ENCODE data around the gene SLC30A10. TPM values are rescaled to one million over a fixed set of nuclear protein-coding genes. Genes with fewer than 3 reads are reported as not detected.

The SLC30A10 gene
- total RNA-seq, 2 donors from 2014 or later = 0.09 TPM; not detected in 1

DNA sequence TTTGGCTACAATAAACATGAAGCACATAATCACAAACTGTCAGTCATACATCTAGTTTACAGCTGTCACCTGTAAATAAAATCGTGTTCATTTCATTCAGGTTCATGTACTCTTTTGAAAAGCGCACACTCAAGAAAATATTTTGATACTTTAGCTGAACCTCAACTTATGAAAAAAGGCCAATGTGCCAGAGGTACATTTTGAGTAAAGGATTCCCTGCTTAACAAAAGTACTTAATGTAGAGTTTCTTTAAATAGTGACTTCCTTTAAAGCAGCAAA, 37.7 kb upstream of the SLC30A10 start:
- 85 to 100% methylated on average over 1 to 2 of the region's 2 CpGs for WGBS, 2 experiments (ENCODE audit: insufficient coverage in 1 of 2, insufficient read length in 1 of 2)
- Histone ChIP-seq H3K9me3 (ENCODE audit: control insufficient read depth, low read length) (peaks cover 9% of the 10 kb centered on the region), H3K27ac (ENCODE audit: low read depth, low read length) (no peak overlapping the region), H3K27me3 (ENCODE audit: control insufficient read depth, insufficient read depth, low read length, poor library complexity, severe bottlenecking) (peaks cover 38% of the 10 kb centered on the region), H3K4me3 (ENCODE audit: low read length) (no peak overlapping the region), H3K36me3 (ENCODE audit: control insufficient read depth, insufficient read depth, low read length) (peaks cover 26% of the 10 kb centered on the region), H3K9ac (ENCODE audit: extremely low read depth, low read length, poor library complexity, severe bottlenecking) (no peak overlapping the region), H3K4me1 (ENCODE audit: control insufficient read depth, insufficient read depth, low read length) (peaks cover 2% of the 10 kb centered on the region)
- no peaks in the 10 kb centered on the region for H3K9me3 Mint-ChIP-seq
- H3K4me3 Mint-ChIP-seq = no peak overlapping the region
- H3K36me3 Mint-ChIP-seq (ENCODE audit: low read depth) = peaks cover 23% of the 10 kb centered on the region
- peaks cover 15% of the 10 kb centered on the region for H3K4me1 Mint-ChIP-seq
- TF ChIP-seq, protein P1, sequence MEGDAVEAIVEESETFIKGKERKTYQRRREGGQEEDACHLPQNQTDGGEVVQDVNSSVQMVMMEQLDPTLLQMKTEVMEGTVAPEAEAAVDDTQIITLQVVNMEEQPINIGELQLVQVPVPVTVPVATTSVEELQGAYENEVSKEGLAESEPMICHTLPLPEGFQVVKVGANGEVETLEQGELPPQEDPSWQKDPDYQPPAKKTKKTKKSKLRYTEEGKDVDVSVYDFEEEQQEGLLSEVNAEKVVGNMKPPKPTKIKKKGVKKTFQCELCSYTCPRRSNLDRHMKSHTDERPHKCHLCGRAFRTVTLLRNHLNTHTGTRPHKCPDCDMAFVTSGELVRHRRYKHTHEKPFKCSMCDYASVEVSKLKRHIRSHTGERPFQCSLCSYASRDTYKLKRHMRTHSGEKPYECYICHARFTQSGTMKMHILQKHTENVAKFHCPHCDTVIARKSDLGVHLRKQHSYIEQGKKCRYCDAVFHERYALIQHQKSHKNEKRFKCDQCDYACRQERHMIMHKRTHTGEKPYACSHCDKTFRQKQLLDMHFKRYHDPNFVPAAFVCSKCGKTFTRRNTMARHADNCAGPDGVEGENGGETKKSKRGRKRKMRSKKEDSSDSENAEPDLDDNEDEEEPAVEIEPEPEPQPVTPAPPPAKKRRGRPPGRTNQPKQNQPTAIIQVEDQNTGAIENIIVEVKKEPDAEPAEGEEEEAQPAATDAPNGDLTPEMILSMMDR (conservative IDR thresholded peaks at IDR 0.05) = no peak
- peaks cover 32% of the 10 kb centered on the region for H3K27me3 Mint-ChIP-seq (ENCODE audit: insufficient read depth)
- DNase-seq = no peak
- no peak overlapping the region for H3K27ac Mint-ChIP-seq

DNA sequence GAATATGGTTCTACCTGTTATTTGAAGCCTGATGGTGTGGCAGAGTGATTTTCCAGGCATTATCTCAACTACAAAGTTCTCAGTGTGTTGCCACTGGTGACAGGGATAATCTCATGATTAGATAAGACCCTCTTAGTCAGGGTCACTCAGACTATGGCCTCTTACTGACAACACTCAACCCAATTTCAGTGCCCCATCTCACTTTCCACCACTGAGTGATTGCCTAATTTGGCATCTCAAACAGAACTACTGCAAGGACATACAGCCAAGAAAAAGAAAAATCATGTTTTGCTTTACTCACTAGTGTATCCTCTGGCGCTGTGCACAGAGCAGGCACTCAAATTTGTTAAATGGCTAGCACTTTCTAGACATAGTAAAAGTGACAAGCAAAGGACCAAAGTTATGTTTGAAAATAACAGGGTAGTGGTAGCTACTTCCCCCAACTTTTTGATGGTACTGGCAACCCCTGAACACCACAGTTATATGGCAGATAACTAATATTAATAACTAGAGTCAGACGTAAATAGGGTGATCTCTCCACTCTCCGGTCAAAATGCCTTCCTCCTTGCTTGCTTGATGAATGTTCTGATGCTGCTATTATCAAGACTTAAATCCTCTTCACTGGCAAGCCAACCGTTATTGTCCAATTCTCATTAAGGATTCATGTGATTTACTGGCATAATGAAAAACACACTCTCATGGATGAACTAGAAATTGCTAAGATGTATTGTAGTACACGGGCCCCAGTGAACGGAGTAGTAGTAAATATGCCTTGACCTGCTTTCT, 37.1 kb upstream of the SLC30A10 start:
- WGBS, 2 experiments (ENCODE audit: insufficient coverage in 1 of 2, insufficient read length in 1 of 2) = 87 to 92% methylated on average over 4 to 6 of the region's 6 CpGs
- Mint-ChIP-seq H3K4me1 (peaks cover 15% of the 10 kb centered on the region), H3K9me3 (no peaks in the 10 kb centered on the region), H3K36me3 (ENCODE audit: low read depth) (peaks cover 23% of the 10 kb centered on the region), H3K27me3 (ENCODE audit: insufficient read depth) (peaks cover 32% of the 10 kb centered on the region), H3K27ac (no peak overlapping the region), H3K4me3 (no peak overlapping the region)
- Histone ChIP-seq H3K36me3 (ENCODE audit: control insufficient read depth, insufficient read depth, low read length) (peaks cover 26% of the 10 kb centered on the region), H3K9ac (ENCODE audit: extremely low read depth, low read length, poor library complexity, severe bottlenecking) (no peak overlapping the region), H3K27me3 (ENCODE audit: control insufficient read depth, insufficient read depth, low read length, poor library complexity, severe bottlenecking) (peaks cover 38% of the 10 kb centered on the region), H3K4me1 (ENCODE audit: control insufficient read depth, insufficient read depth, low read length) (peaks cover 2% of the 10 kb centered on the region), H3K27ac (ENCODE audit: low read depth, low read length) (no peak overlapping the region), H3K9me3 (ENCODE audit: control insufficient read depth, low read length) (peaks cover 9% of the 10 kb centered on the region), H3K4me3 (ENCODE audit: low read length) (no peak overlapping the region)
- TF ChIP-seq, protein P1 (conservative IDR thresholded peaks at IDR 0.05) = no peak
- no peak for DNase-seq

- DNase-seq = no peak
- TF ChIP-seq, protein P1 (conservative IDR thresholded peaks at IDR 0.05) = no peak
- Mint-ChIP-seq H3K27me3 (ENCODE audit: insufficient read depth) (peaks cover 37% of the 10 kb centered on the region), H3K9me3 (no peaks in the 10 kb centered on the region), H3K36me3 (ENCODE audit: low read depth) (peaks cover 10% of the 10 kb centered on the region), H3K4me1 (peaks cover 15% of the 10 kb centered on the region), H3K4me3 (no peak overlapping the region), H3K27ac (no peak overlapping the region)
- Histone ChIP-seq H3K4me3 (ENCODE audit: low read length) (no peak overlapping the region), H3K36me3 (ENCODE audit: control insufficient read depth, insufficient read depth, low read length) (peaks cover 9% of the 10 kb centered on the region), H3K9ac (ENCODE audit: extremely low read depth, low read length, poor library complexity, severe bottlenecking) (no peak overlapping the region), H3K9me3 (ENCODE audit: control insufficient read depth, low read length) (peaks cover 9% of the 10 kb centered on the region), H3K27ac (ENCODE audit: low read depth, low read length) (no peak overlapping the region), H3K27me3 (ENCODE audit: control insufficient read depth, insufficient read depth, low read length, poor library complexity, severe bottlenecking) (peaks cover 43% of the 10 kb centered on the region), H3K4me1 (ENCODE audit: control insufficient read depth, insufficient read depth, low read length) (peaks cover 2% of the 10 kb centered on the region)
- 94 to 100% methylated on average over 4 to 6 of the region's 7 CpGs for WGBS, 2 experiments (ENCODE audit: insufficient coverage in 1 of 2, insufficient read length in 1 of 2)
Observed at GRCh38 chr1:219963432-219963831, 35.1 kb upstream of the SLC30A10 start.

All from endodermal cell (in vitro differentiated cells).